ELF-1 (cell line): Measurements from ENCODE around the gene ABHD17C.
A peak's percentile ranks its signal among the peaks of the same experiment; 100 is the strongest.
"Not testable (repeated sequence)": the region's sequence is repeated elsewhere in the genome, so short reads cannot be mapped to it uniquely, and the experiment has no call there.

Source experiments
- DNase-seq: peaks from one replicate; pipeline ENCODE4 v3.0.0-alpha.2; 2016; ENCODE audit warnings: low read depth, low spot score

Gene ABHD17C

GRCh38 chr15:80695099-80695910 is at the start of gene ABHD17C:
Gene ABHD17C, plus strand, starts transcription at chr15:80695310. Its CDS starts 120 bp downstream, at chr15:80695430.
- DNase-seq, result peak; percentile 47

- DNase-seq, result no peak
Observed at GRCh38 chr15:80645494-80646065, 49.5 kb upstream of the ABHD17C start.

GRCh38 chr15:80647424-80647823 is 47.7 kb upstream of the ABHD17C start:
- not testable (repeated sequence) for DNase-seq

GRCh38 chr15:80654299-80654698 is 40.8 kb upstream of the ABHD17C start:
- peak; percentile 60 for DNase-seq

GRCh38 chr15:80659375-80659774 is 35.7 kb upstream of the ABHD17C start:
- DNase-seq, result no peak

- peak; percentile 43 for DNase-seq
Observed at GRCh38 chr15:80660119-80660518, 35.0 kb upstream of the ABHD17C start.

- no peak for DNase-seq
Observed at GRCh38 chr15:80662129-80662528, 33.0 kb upstream of the ABHD17C start.

GRCh38 chr15:80662757-80663553 is 32.2 kb upstream of the ABHD17C start:
- DNase-seq, result no peak

GRCh38 chr15:80665151-80665550 is 30.0 kb upstream of the ABHD17C start:
- no peak for DNase-seq

GRCh38 chr15:80667936-80668335 is 27.2 kb upstream of the ABHD17C start:
- no peak for DNase-seq

GRCh38 chr15:80668546-80669236 is 26.4 kb upstream of the ABHD17C start:
- DNase-seq, result no peak

GRCh38 chr15:80669663-80670273 is 25.3 kb upstream of the ABHD17C start:
- DNase-seq, result no peak

GRCh38 chr15:80673561-80674244 is 21.4 kb upstream of the ABHD17C start:
- DNase-seq, result no peak

GRCh38 chr15:80674245-80674614 is 20.9 kb upstream of the ABHD17C start:
- DNase-seq, result no peak

GRCh38 chr15:80677041-80677440 is 18.1 kb upstream of the ABHD17C start:
- no peak for DNase-seq

- peak; percentile 76 for DNase-seq
Observed at GRCh38 chr15:80679167-80679803, 15.8 kb upstream of the ABHD17C start.

GRCh38 chr15:80679804-80680175 is 15.3 kb upstream of the ABHD17C start:
- no peak for DNase-seq

- DNase-seq, result no peak
Observed at GRCh38 chr15:80682201-80682600, 12.9 kb upstream of the ABHD17C start.

- no peak for DNase-seq
Observed at GRCh38 chr15:80684697-80685096, 10.4 kb upstream of the ABHD17C start.

- DNase-seq, result no peak
Observed at GRCh38 chr15:80685628-80686027, 9.5 kb upstream of the ABHD17C start.
